ENCODE results near the gene DCDC1. TPM values are rescaled to one million over a fixed set of nuclear protein-coding genes. Genes with fewer than 3 reads are reported as not detected.

The DCDC1 gene
- total RNA-seq, 6 donors from 2014 or later, result 0.11 to 25.2 (median 3.3) TPM

- DNase-seq, result no peak
- Histone ChIP-seq H3K9me3 (no peaks in the 10 kb centered on the region), H3K27me3 (no peaks in the 10 kb centered on the region), H3K36me3 (no peaks in the 10 kb centered on the region), H3K4me1 (no peaks in the 10 kb centered on the region), H3K4me3 (no peak overlapping the region), H3K27ac (no peak overlapping the region)
- WGBS, 2 donors, result 88% methylated on average over 2 of the region's 2 CpGs
- TF ChIP-seq POLR2AphosphoS5 (IDR thresholded peaks at IDR 0.05), result no peak
- no peak for TF ChIP-seq EP300 (IDR thresholded peaks at IDR 0.05)
- no peak for TF ChIP-seq POLR2A (IDR thresholded peaks at IDR 0.05)
- no peak for TF ChIP-seq CTCF (IDR thresholded peaks at IDR 0.05)
- ATAC-seq (ENCODE audit: low FRiP score in 2 of 2), result no peak
Measured at GRCh38 chr11:30908272-30908671, 461.3 kb downstream of the DCDC1 start.

GRCh38 chr11:30902929-30903328 lies 466.6 kb downstream of the DCDC1 start:
- DNase-seq, result no peak
- H3K36me3 ChIP-seq, result no peaks in the 10 kb centered on the region
- no peaks in the 10 kb centered on the region for H3K27me3 ChIP-seq
- no peak overlapping the region for H3K27ac ChIP-seq
- no peaks in the 10 kb centered on the region for H3K4me1 ChIP-seq
- ATAC-seq (ENCODE audit: low FRiP score in 2 of 2), result no peak
- no peak overlapping the region for H3K4me3 ChIP-seq
- TF ChIP-seq CTCF (IDR thresholded peaks at IDR 0.05) (no peak), POLR2A (IDR thresholded peaks at IDR 0.05) (no peak), POLR2AphosphoS5 (IDR thresholded peaks at IDR 0.05) (no peak), EP300 (IDR thresholded peaks at IDR 0.05) (no peak)
- H3K9me3 ChIP-seq, result no peaks in the 10 kb centered on the region

GRCh38 chr11:30895046-30895445 lies 474.5 kb downstream of the DCDC1 start:
- Histone ChIP-seq H3K4me3 (no peak overlapping the region), H3K36me3 (no peaks in the 10 kb centered on the region), H3K27me3 (no peaks in the 10 kb centered on the region), H3K9me3 (no peaks in the 10 kb centered on the region), H3K4me1 (no peaks in the 10 kb centered on the region), H3K27ac (no peak overlapping the region)
- ATAC-seq (ENCODE audit: low FRiP score in 2 of 2), result no peak
- TF ChIP-seq EP300 (IDR thresholded peaks at IDR 0.05) (no peak), CTCF (IDR thresholded peaks at IDR 0.05) (no peak), POLR2AphosphoS5 (IDR thresholded peaks at IDR 0.05) (no peak), POLR2A (IDR thresholded peaks at IDR 0.05) (no peak)
- no peak for DNase-seq
- WGBS, 2 donors, result 84 to 85% methylated on average over 2 of the region's 2 CpGs

GRCh38 chr11:30893318-30893717 lies 476.2 kb downstream of the DCDC1 start:
- DNase-seq (no peak), ATAC-seq (ENCODE audit: low FRiP score in 2 of 2) (no peak)
- 52 to 71% methylated on average over 3 of the region's 3 CpGs for WGBS, 2 donors
- H3K4me1 ChIP-seq, result no peaks in the 10 kb centered on the region
- H3K36me3 ChIP-seq, result no peaks in the 10 kb centered on the region
- H3K9me3 ChIP-seq, result no peaks in the 10 kb centered on the region
- TF ChIP-seq EP300 (IDR thresholded peaks at IDR 0.05) (no peak), CTCF (IDR thresholded peaks at IDR 0.05) (no peak), POLR2A (IDR thresholded peaks at IDR 0.05) (no peak), POLR2AphosphoS5 (IDR thresholded peaks at IDR 0.05) (no peak)
- H3K4me3 ChIP-seq, result no peak overlapping the region
- no peaks in the 10 kb centered on the region for H3K27me3 ChIP-seq
- no peak overlapping the region for H3K27ac ChIP-seq

GRCh38 chr11:30889143-30889794 lies 480.3 kb downstream of the DCDC1 start:
- H3K9me3 ChIP-seq, result no peaks in the 10 kb centered on the region
- no peaks in the 10 kb centered on the region for H3K27me3 ChIP-seq
- H3K36me3 ChIP-seq, result no peaks in the 10 kb centered on the region
- no peak overlapping the region for H3K27ac ChIP-seq
- H3K4me1 ChIP-seq, result no peaks in the 10 kb centered on the region
- 80 to 89% methylated on average over 6 of the region's 6 CpGs for WGBS, 2 donors
- TF ChIP-seq CTCF (IDR thresholded peaks at IDR 0.05) (no peak), POLR2A (IDR thresholded peaks at IDR 0.05) (no peak), EP300 (IDR thresholded peaks at IDR 0.05) (no peak), POLR2AphosphoS5 (IDR thresholded peaks at IDR 0.05) (no peak)
- ATAC-seq (ENCODE audit: low FRiP score in 2 of 2), result no peak
- DNase-seq, result no peak
- no peak overlapping the region for H3K4me3 ChIP-seq
